Mesenchymal stem cell (in vitro differentiated cells and primary cell): Measurements from ENCODE around the gene FRRS1L.

Experiments
- DNase-seq: peaks from one replicate; pipeline ENCODE4 v3.0.0-alpha.2; 2013
- H2AFZ ChIP-seq: one replicate; pipeline ENCODE4 v1.6.1; 2013; ENCODE audit warnings: low read depth, mild to moderate bottlenecking, control low read depth, inconsistent platforms, low read length, moderate library complexity
- H2AK5ac ChIP-seq: 2 replicates; pipeline ENCODE4 v1.6.1; 2013; ENCODE audit warnings: low read length, moderate library complexity, mild to moderate bottlenecking, inconsistent platforms; ENCODE audit not compliant: severe bottlenecking
- H2BK120ac ChIP-seq: one replicate; pipeline ENCODE4 v1.6.1; 2013; ENCODE audit warnings: low read depth, mild to moderate bottlenecking, inconsistent platforms, low read length, moderate library complexity
- H2BK12ac ChIP-seq, 2 experiments: one replicate each; pipeline ENCODE4 v1.6.1; 2013; ENCODE audit warnings: inconsistent platforms in 2 of 2, low read length in 2 of 2, mild to moderate bottlenecking in 2 of 2, moderate library complexity in 2 of 2, control low read depth in 1 of 2
- H2BK15ac ChIP-seq: one replicate; pipeline ENCODE4 v1.6.1; 2013; ENCODE audit warnings: mild to moderate bottlenecking, low read depth, inconsistent platforms; ENCODE audit not compliant: poor library complexity, severe bottlenecking
- H2BK5ac ChIP-seq: 2 replicates; pipeline ENCODE4 v1.6.1; 2013; ENCODE audit warnings: low read depth, mild to moderate bottlenecking, low read length, control low read depth, inconsistent platforms; ENCODE audit not compliant: poor library complexity, severe bottlenecking
- H3K14ac ChIP-seq, 2 experiments: one replicate each; pipeline ENCODE4 v1.6.1; 2013; ENCODE audit warnings: inconsistent platforms in 2 of 2, low read length in 2 of 2, control low read depth in 1 of 2, mild to moderate bottlenecking in 1 of 2, moderate library complexity in 1 of 2
- H3K18ac ChIP-seq, 2 experiments: one replicate each; pipeline ENCODE4 v1.6.1; 2013; ENCODE audit warnings: inconsistent platforms in 2 of 2, low read length in 2 of 2, control low read depth in 1 of 2, low read depth in 1 of 2, mild to moderate bottlenecking in 1 of 2
- H3K23ac ChIP-seq, 2 experiments: one replicate each; pipeline ENCODE4 v1.6.1; 2013; ENCODE audit warnings: inconsistent platforms in 2 of 2, low read length in 2 of 2, mild to moderate bottlenecking in 2 of 2, moderate library complexity in 2 of 2, control low read depth in 1 of 2
- H3K27ac ChIP-seq: 2 replicates; pipeline ENCODE4 v1.5.1; 2013; ENCODE audit warnings: mild to moderate bottlenecking, moderate library complexity, low read length, control low read depth, inconsistent platforms; ENCODE audit not compliant: poor library complexity, severe bottlenecking
- H3K27me3 ChIP-seq, 2 experiments: 2 replicates each; pipeline versions ENCODE4 v1.6.1 to v1.7.0; 2013; ENCODE audit warnings: low read length in 2 of 2, mild to moderate bottlenecking in 2 of 2, moderate library complexity in 2 of 2, control low read depth in 1 of 2, inconsistent platforms in 1 of 2; ENCODE audit not compliant: control insufficient read depth in 1 of 2, insufficient read depth in 1 of 2
- H3K36me3 ChIP-seq, 2 experiments: 2 replicates each; pipeline versions ENCODE4 v1.6.1 to v1.7.0; 2013; ENCODE audit warnings: low read length in 2 of 2, control low read depth in 1 of 2, inconsistent platforms in 1 of 2, low read depth in 1 of 2, mild to moderate bottlenecking in 1 of 2; ENCODE audit not compliant: insufficient read depth in 2 of 2, control insufficient read depth in 1 of 2
- H3K4ac ChIP-seq, 2 experiments: one replicate each; pipeline ENCODE4 v1.6.1; 2013; ENCODE audit warnings: inconsistent platforms in 2 of 2, low read length in 2 of 2, mild to moderate bottlenecking in 2 of 2, moderate library complexity in 2 of 2, control low read depth in 1 of 2, low read depth in 1 of 2
- H3K4me1 ChIP-seq: 2 replicates; pipeline ENCODE4 v1.6.1; 2013; ENCODE audit warnings: low read depth, low read length, control low read depth; ENCODE audit not compliant: control insufficient read depth, insufficient read depth
- H3K4me2 ChIP-seq: 2 replicates; pipeline ENCODE4 v1.6.1; 2013; ENCODE audit warnings: low read length, mild to moderate bottlenecking, inconsistent platforms; ENCODE audit not compliant: poor library complexity, severe bottlenecking
- H3K4me3 ChIP-seq, 2 experiments: 2 replicates each; pipeline versions ENCODE4 v1.5.1 to v1.7.0; 2013; ENCODE audit warnings: low read length in 2 of 2, mild to moderate bottlenecking in 2 of 2, control low read depth in 1 of 2, low read depth in 1 of 2; ENCODE audit not compliant: insufficient read depth in 1 of 2
- H3K79me1 ChIP-seq: replicated peaks from 2 replicates; pipeline ENCODE4 v1.6.1; 2013; ENCODE audit warnings: mild to moderate bottlenecking, control low read depth, low read length, inconsistent platforms; ENCODE audit not compliant: poor library complexity, severe bottlenecking
- H3K9ac ChIP-seq: 2 replicates; pipeline ENCODE4 v1.7.0; 2013; ENCODE audit warnings: mild to moderate bottlenecking, low read length, moderate library complexity
- H3K9me3 ChIP-seq: 2 replicates; pipeline ENCODE4 v1.7.0; 2013; ENCODE audit warnings: mild to moderate bottlenecking, low read length; ENCODE audit not compliant: control insufficient read depth
- H4K8ac ChIP-seq: one replicate; pipeline ENCODE4 v1.6.1; 2013; ENCODE audit warnings: inconsistent platforms, mild to moderate bottlenecking, low read length, moderate library complexity
- H4K91ac ChIP-seq: one replicate; pipeline ENCODE4 v1.6.1; 2013; ENCODE audit warnings: mild to moderate bottlenecking, low read length, inconsistent platforms
- WGBS: methylation state at CpG from one replicate; pipeline ENCODE4 v1.1.7; 2013; ENCODE audit warnings: mixed read lengths; 5-methylcytosine and 5-hydroxymethylcytosine counted together

The FRRS1L gene

DNA sequence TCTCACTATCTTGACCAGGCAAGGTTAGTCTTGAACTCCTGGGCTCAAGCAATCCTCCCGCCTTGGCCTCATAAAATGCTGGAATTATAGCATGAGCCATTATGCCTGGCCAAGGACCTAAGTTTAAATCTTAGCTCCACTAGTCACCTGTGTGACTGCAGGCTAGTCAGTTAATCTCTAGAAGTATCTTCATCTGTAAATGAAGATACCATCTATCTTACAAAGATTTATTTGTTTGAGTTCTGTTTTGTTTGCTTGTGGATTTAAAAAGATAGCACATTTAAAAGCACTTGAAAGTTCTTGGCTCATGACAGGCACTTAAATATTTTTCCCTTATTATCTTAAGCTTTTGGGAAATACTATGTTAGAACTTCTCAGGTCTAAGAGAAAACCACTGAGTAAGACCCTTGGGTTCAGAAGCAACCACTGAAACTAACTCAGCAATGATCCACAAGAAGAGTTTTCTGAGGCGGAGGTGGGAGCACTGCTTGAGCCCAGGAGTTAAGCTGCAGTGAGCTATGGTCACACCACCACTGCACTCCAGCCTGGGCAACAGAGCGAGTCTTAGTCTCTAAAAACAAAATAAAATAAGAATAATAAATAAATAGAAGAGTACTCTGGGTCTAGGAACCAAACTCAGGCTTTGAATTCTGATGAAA, 66.4 kb downstream of the FRRS1L start:
- H2BK5ac ChIP-seq: no peak overlapping the region
- H2BK120ac ChIP-seq: no peak overlapping the region
- no peak overlapping the region for H3K4me3 ChIP-seq
- H4K8ac ChIP-seq: no peak overlapping the region
- WGBS: 92% methylated on average over 2 of the region's 3 CpGs
- no peaks in the 10 kb centered on the region for H3K27me3 ChIP-seq
- no peak overlapping the region for H3K4me2 ChIP-seq
- peak overlapping the region; percentile 18 for H3K27ac ChIP-seq
- peaks cover 4 to 15% of the 10 kb centered on the region in 2 experiments for H3K36me3 ChIP-seq
- H3K9ac ChIP-seq: no peak overlapping the region
- no peak overlapping the region for H3K18ac ChIP-seq
- H3K9me3 ChIP-seq: no peaks in the 10 kb centered on the region
- no peak overlapping the region for H3K4ac ChIP-seq
- no peak overlapping the region for H3K23ac ChIP-seq
- no peak overlapping the region for H2AFZ ChIP-seq
- no peak overlapping the region for H2AK5ac ChIP-seq
- H4K91ac ChIP-seq: no peak overlapping the region
- no peak overlapping the region for H2BK12ac ChIP-seq
- H3K4me1 ChIP-seq: peaks cover 11% of the 10 kb centered on the region
- no peak overlapping the region for H3K14ac ChIP-seq
- H2BK15ac ChIP-seq: no peak overlapping the region
- DNase-seq: no peak
- peaks cover 3% of the 10 kb centered on the region for H3K79me1 ChIP-seq

DNA sequence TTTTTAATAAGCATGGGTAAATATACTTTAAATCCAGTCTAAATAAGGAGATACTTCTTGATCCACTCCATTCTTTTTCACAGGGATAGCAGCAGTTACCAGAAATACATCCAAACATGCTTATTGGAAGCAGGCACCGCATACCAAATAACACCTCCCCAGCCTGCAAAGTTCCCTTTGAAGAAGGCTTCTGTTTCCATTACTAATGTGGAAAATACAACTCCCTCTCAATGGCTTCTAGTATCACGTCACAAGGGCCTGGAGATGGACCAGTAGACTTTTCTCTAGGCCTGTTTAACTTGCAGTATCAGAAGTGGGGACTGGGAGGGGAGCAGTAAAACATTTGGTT, 68.1 kb downstream of the FRRS1L start:
- Histone ChIP-seq H4K8ac (no peak overlapping the region), H3K27me3 (no peaks in the 10 kb centered on the region), H2BK12ac (no peak overlapping the region), H2AK5ac (peak overlapping the region; percentile 88), H4K91ac (no peak overlapping the region), H3K18ac (peak overlapping the region; percentile 43 to 47), H3K4me1 (peaks cover 14% of the 10 kb centered on the region), H2BK120ac (no peak overlapping the region), H2BK15ac (no peak overlapping the region), H3K4ac (no peak overlapping the region), H3K14ac (no peak overlapping the region), H3K9me3 (no peaks in the 10 kb centered on the region), H3K27ac (peak overlapping the region; percentile 93), H3K23ac (no peak overlapping the region), H3K4me2 (peak overlapping the region; percentile 32), H3K4me3 (peak overlapping the region in 1 of 2 experiments; percentile 45), H3K79me1 (peaks cover 12% of the 10 kb centered on the region), H3K36me3 (peaks cover 3 to 16% of the 10 kb centered on the region in 2 experiments), H2BK5ac (peak overlapping the region; percentile 47), H3K9ac (peak overlapping the region; percentile 73), H2AFZ (no peak overlapping the region)
- WGBS: 76% methylated on average over 2 of the region's 2 CpGs
- DNase-seq: peak; percentile 69

DNA sequence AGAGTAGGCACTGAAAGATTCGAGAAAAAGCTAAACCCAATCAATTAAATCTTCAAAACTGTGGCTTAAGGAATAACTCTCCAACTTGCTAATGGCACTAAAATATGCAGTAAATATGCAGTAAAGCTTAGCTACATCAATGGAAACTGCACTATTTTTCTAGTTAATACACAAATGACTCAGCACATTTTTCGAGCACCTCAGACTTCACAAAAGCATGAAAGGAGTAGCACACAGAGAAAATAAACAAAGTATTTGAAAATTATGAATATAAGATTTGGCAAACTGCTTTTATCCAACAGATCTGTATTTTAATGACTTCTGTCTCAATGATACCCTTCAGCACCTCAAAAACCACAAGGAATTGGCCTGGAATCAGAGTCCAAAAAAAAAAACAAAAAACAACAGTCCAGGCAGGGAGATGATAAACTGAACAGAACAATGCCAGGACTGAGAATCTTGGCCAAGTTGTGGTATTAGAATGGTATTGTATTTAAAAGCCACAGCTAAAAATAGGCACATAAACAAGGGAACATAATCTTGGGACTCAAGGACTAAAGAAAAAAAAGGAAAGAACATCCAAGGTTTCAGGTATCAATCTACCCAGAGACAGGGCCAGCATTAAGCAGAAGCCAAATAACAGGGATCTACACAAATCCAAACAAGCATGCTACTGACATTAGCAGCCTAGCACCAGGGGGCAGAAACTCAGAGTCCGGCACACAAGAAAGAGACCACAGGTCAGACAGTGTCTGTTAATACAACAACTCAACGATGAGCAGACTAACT, 68.7 kb downstream of the FRRS1L start:
- H3K4me2 ChIP-seq: peak overlapping the region; percentile 19
- H3K4ac ChIP-seq: no peak overlapping the region
- peak overlapping the region; percentile 93 for H3K27ac ChIP-seq
- no peak overlapping the region for H2AK5ac ChIP-seq
- H2BK120ac ChIP-seq: no peak overlapping the region
- H4K91ac ChIP-seq: no peak overlapping the region
- no peak overlapping the region for H2AFZ ChIP-seq
- no peak overlapping the region for H4K8ac ChIP-seq
- DNase-seq: peak; percentile 81
- peaks cover 13% of the 10 kb centered on the region for H3K79me1 ChIP-seq
- 43% methylated on average over 3 of the region's 4 CpGs for WGBS
- H3K23ac ChIP-seq: no peak overlapping the region
- H3K18ac ChIP-seq: no peak overlapping the region
- no peaks in the 10 kb centered on the region for H3K9me3 ChIP-seq
- no peak overlapping the region for H3K14ac ChIP-seq
- peak overlapping the region in 1 of 2 experiments; percentile 45 for H3K4me3 ChIP-seq
- H2BK12ac ChIP-seq: no peak overlapping the region
- H3K4me1 ChIP-seq: peaks cover 14% of the 10 kb centered on the region
- H3K36me3 ChIP-seq: peaks cover 0 to 14% of the 10 kb centered on the region in 2 experiments
- H2BK5ac ChIP-seq: no peak overlapping the region
- H3K27me3 ChIP-seq: no peaks in the 10 kb centered on the region
- H3K9ac ChIP-seq: peak overlapping the region; percentile 73
- H2BK15ac ChIP-seq: no peak overlapping the region

DNA sequence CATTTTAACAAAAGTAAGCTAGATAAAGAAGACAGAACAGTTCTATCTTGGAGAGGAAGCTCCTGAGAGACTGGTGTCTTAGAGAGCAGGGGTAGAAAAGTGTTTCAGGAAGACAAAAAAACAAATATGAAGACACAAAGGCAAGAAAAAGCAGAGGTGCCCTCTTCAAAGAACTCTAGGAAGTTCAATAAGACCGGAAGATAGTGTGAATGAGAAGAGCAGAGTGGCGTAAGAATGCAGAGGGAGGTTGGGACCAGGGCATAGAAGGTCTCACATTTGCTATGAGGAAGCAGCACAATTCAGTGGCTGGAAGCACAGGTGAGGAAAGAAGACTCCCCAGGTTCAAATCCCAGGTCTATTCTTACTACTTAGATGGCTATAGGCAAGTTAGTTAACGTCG, 69.9 kb downstream of the FRRS1L start:
- Histone ChIP-seq H3K9me3 (no peaks in the 10 kb centered on the region), H3K27me3 (no peaks in the 10 kb centered on the region), H2BK5ac (no peak overlapping the region), H3K79me1 (peaks cover 18% of the 10 kb centered on the region), H3K14ac (no peak overlapping the region), H3K4ac (no peak overlapping the region), H3K4me3 (no peak overlapping the region), H2BK12ac (no peak overlapping the region), H4K91ac (no peak overlapping the region), H3K4me1 (peaks cover 14% of the 10 kb centered on the region), H3K36me3 (peaks cover 0 to 21% of the 10 kb centered on the region in 2 experiments), H3K9ac (no peak overlapping the region), H3K27ac (peak overlapping the region; percentile 48), H3K23ac (no peak overlapping the region), H4K8ac (no peak overlapping the region), H2AK5ac (peak overlapping the region; percentile 36), H3K4me2 (no peak overlapping the region), H2BK120ac (no peak overlapping the region), H3K18ac (peak overlapping the region in 1 of 2 experiments; percentile 28), H2BK15ac (no peak overlapping the region), H2AFZ (no peak overlapping the region)
- WGBS: 96% methylated on average over 4 of the region's 4 CpGs
- no peak for DNase-seq
